22Rv1 (cell line): ENCODE results near the gene A4GALT.

ENCODE experiments used
- CTCF ChIP-seq: fragments of 450-650 bp; IDR thresholded peaks from 2 replicates; pipeline ENCODE4 v1.5.1; 2017; ENCODE audit warnings: mild to moderate bottlenecking
- ZFX ChIP-seq: fragments of 450-650 bp; IDR thresholded peaks from 2 replicates; pipeline ENCODE4 v1.6.1; 2017; ENCODE audit warnings: antibody characterized with exemption, borderline replicate concordance

GRCh38 chr22:42764895-42765363 is 44.3 kb upstream of the A4GALT start:
- no peak for TF ChIP-seq CTCF
- TF ChIP-seq ZFX: no peak
